ENCODE measurements around the gene PSMA8. TPM values are rescaled to one million over a fixed set of nuclear protein-coding genes. Genes with fewer than 3 reads are reported as not detected.

The PSMA8 gene
- polyA plus RNA-seq, 4 donors, result 0.15 TPM; not detected in 3

DNA sequence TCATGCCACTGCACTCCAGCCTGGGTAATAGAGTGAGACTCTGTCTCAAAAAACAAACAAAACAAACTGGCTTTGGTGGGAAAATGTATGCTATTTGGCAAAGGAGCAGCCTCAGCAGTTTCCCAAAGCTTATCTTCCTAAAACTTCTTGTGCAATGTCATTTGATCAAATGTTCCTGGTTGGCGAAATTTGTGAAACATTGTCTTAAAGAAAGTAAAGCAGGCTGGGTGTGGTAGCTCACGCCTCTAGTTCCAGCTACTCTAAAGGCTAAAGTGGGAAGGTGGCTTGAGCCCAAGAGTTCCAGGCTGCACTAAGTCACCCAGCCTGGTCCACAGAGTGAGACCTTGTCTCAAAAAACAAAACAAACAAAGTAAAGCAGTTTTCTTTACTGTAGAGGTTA is 75.3 kb downstream of the PSMA8 start:
- FAIRE-seq (no peak), DNase-seq (no peak)
- H3K9me3 ChIP-seq (ENCODE audit: control insufficient read depth in 2 of 2, insufficient read depth in 1 of 2, low read depth in 1 of 2, low read length in 1 of 2), result no peaks in the 10 kb centered on the region
- no peak overlapping the region for H3K4me3 ChIP-seq (ENCODE audit: low read depth in 1 of 3, low read length in 3 of 3)
- 52 to 75% (median 62%) methylated on average over 2 of the region's 2 CpGs for WGBS, 3 donors
- H3K4me1 ChIP-seq (ENCODE audit: control insufficient read depth in 3 of 3, insufficient read depth in 2 of 3, low read depth in 1 of 3, low read length in 2 of 3), result no peaks in the 10 kb centered on the region
- H3K27me3 ChIP-seq (ENCODE audit: control insufficient read depth in 3 of 3, insufficient read depth in 3 of 3, low read length in 3 of 3), result no peaks in the 10 kb centered on the region
- H3K36me3 ChIP-seq (ENCODE audit: control insufficient read depth in 3 of 3, insufficient read depth in 2 of 3, low read depth in 1 of 3, low read length in 3 of 3), result no peaks in the 10 kb centered on the region
- no peak overlapping the region for H3K27ac ChIP-seq (ENCODE audit: low read depth in 1 of 3, low read length in 2 of 3)

DNA sequence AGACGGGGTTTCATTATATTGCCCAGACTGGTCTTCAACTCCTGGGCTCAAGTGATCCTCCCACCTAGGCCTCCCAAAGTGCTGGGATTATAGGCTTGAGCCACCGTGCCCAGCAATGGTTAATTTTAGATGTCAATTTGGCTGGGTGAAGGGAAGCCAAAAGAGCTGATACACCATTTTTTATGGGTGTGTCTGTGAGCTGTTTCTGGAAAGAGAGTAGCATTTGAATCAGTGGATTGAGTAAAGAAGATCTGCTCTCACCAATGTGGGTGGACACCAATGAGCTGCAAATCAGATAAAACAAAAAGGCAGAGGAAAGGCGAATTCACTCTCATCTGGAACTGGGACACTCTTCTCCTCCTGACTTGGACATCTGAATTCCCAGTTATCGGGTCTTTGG is 76.5 kb downstream of the PSMA8 start:
- DNase-seq, result no peak
- Histone ChIP-seq H3K4me1 (ENCODE audit: control insufficient read depth in 3 of 3, insufficient read depth in 2 of 3, low read depth in 1 of 3, low read length in 2 of 3) (no peaks in the 10 kb centered on the region), H3K36me3 (ENCODE audit: control insufficient read depth in 3 of 3, insufficient read depth in 2 of 3, low read depth in 1 of 3, low read length in 3 of 3) (no peaks in the 10 kb centered on the region), H3K9me3 (ENCODE audit: control insufficient read depth in 2 of 2, insufficient read depth in 1 of 2, low read depth in 1 of 2, low read length in 1 of 2) (no peaks in the 10 kb centered on the region), H3K4me3 (ENCODE audit: low read depth in 1 of 3, low read length in 3 of 3) (no peak overlapping the region), H3K27me3 (ENCODE audit: control insufficient read depth in 3 of 3, insufficient read depth in 3 of 3, low read length in 3 of 3) (no peaks in the 10 kb centered on the region), H3K27ac (ENCODE audit: low read depth in 1 of 3, low read length in 2 of 3) (no peak overlapping the region)
- no peak for FAIRE-seq
- WGBS, 3 donors, result 89 to 91% (median 91%) methylated on average over 4 of the region's 4 CpGs

DNA sequence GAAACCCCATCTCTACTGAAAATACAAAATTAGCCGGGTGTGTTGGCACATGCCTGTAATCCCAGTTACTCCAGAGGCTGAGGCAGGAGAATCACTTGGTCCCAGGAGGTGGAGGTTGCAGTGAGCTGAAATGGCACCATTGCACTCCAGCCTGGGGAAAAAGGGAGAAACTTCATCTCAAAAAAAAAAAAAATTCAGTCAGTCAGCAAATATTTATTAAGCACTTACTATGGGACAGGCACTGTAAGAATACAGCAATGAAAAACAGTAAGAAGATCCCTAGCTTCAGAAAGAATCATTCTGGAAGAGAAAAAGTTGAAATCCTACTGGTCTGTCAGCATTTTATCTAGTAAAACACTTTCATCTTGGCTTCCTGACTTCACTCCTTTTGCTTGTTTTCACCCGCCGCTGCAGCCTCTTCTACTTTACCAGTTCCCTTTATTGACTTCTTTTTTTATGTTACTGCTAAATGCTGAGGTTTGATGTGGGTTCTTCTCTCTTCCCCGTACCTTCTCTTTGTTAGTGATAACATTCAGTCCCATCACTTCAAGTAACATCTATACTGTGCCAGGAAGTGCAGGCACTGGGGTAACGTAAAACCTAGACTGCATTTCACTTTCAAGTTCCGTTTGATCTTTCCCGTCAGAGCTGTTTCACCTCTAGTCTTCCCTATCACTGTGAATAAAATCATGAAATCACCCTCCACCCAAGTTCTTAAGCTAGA is 81.7 kb downstream of the PSMA8 start:
- FAIRE-seq, result no peak
- 39 to 49% (median 43%) methylated on average over 7 of the region's 7 CpGs for WGBS, 3 donors

DNA sequence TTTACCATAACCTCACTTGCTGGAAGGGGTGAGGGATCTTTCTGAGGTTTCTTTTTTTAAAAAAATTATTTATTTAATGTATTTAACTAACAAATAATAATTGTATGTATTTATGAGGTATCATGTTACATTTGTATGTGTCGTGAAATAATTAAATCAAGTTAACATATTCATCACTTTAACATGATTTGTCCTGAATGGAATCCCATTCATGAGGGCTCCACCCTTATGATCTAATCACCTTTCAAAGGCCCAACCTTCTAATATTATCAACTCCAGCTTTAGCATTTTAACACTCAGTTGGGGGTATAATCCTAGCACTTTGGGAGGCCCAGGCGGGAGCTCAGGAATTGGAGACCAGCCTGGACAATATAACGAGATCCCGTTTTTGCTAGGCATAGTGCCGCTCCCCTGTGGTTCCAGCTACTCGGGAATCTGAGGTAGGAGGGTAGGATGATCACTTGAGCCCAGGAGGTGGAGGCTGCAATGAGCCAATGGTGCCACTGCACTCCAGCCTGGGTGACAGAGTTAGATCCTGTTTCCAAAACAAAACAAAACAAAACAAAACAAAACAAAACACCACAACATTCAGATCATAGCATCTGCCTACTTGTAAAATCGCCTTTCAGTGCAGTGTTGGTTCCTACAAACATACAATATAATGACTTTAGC is 91.5 kb downstream of the PSMA8 start:
- H3K36me3 ChIP-seq (ENCODE audit: control insufficient read depth in 3 of 3, insufficient read depth in 2 of 3, low read depth in 1 of 3, low read length in 3 of 3), result no peaks in the 10 kb centered on the region
- peaks cover 0 to 6% (median 0%) of the 10 kb centered on the region in 3 donors for H3K4me1 ChIP-seq (ENCODE audit: control insufficient read depth in 3 of 3, insufficient read depth in 2 of 3, low read depth in 1 of 3, low read length in 2 of 3)
- no peak for FAIRE-seq
- 76 to 81% (median 78%) methylated on average over 7 of the region's 7 CpGs for WGBS, 3 donors
- H3K4me3 ChIP-seq (ENCODE audit: low read depth in 1 of 3, low read length in 3 of 3), result no peak overlapping the region
- H3K9me3 ChIP-seq (ENCODE audit: control insufficient read depth in 2 of 2, insufficient read depth in 1 of 2, low read depth in 1 of 2, low read length in 1 of 2), result no peaks in the 10 kb centered on the region
- H3K27ac ChIP-seq (ENCODE audit: low read depth in 1 of 3, low read length in 2 of 3), result no peak overlapping the region
- DNase-seq, result no peak
- H3K27me3 ChIP-seq (ENCODE audit: control insufficient read depth in 3 of 3, insufficient read depth in 3 of 3, low read length in 3 of 3), result peaks cover 0 to 4% (median 0%) of the 10 kb centered on the region in 3 donors

More for the DNA sequence above, 81.7 kb downstream of the PSMA8 start:
- H3K4me3 ChIP-seq (ENCODE audit: low read depth in 1 of 3, low read length in 3 of 3), result no peak overlapping the region
- no peaks in the 10 kb centered on the region for H3K9me3 ChIP-seq (ENCODE audit: control insufficient read depth in 2 of 2, insufficient read depth in 1 of 2, low read depth in 1 of 2, low read length in 1 of 2)
- H3K36me3 ChIP-seq (ENCODE audit: control insufficient read depth in 3 of 3, insufficient read depth in 2 of 3, low read depth in 1 of 3, low read length in 3 of 3), result no peaks in the 10 kb centered on the region
- no peak overlapping the region for H3K27ac ChIP-seq (ENCODE audit: low read depth in 1 of 3, low read length in 2 of 3)
- DNase-seq, result no peak
- no peaks in the 10 kb centered on the region for H3K27me3 ChIP-seq (ENCODE audit: control insufficient read depth in 3 of 3, insufficient read depth in 3 of 3, low read length in 3 of 3)
- H3K4me1 ChIP-seq (ENCODE audit: control insufficient read depth in 3 of 3, insufficient read depth in 2 of 3, low read depth in 1 of 3, low read length in 2 of 3), result no peaks in the 10 kb centered on the region

DNA sequence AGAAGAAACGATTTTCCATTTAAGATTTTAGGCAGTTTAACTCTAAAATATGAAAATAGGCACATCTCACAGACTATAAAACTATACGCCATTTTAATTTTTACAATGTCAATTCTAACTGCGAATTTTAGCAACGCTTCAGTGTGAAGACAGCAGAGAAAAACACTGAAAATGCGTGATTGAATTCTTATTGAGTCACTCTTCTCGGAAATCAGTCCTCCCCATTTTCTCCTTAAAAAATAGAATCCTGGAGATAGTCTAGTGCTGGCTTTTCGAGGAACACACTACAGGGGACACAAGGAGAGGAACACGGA is 92.2 kb downstream of the PSMA8 start:
- H3K9me3 ChIP-seq (ENCODE audit: control insufficient read depth in 2 of 2, insufficient read depth in 1 of 2, low read depth in 1 of 2, low read length in 1 of 2), result no peaks in the 10 kb centered on the region
- no peaks in the 10 kb centered on the region for H3K36me3 ChIP-seq (ENCODE audit: control insufficient read depth in 3 of 3, insufficient read depth in 2 of 3, low read depth in 1 of 3, low read length in 3 of 3)
- no peak for DNase-seq
- peaks cover 0 to 6% (median 0%) of the 10 kb centered on the region in 3 donors for H3K4me1 ChIP-seq (ENCODE audit: control insufficient read depth in 3 of 3, insufficient read depth in 2 of 3, low read depth in 1 of 3, low read length in 2 of 3)
- H3K27me3 ChIP-seq (ENCODE audit: control insufficient read depth in 3 of 3, insufficient read depth in 3 of 3, low read length in 3 of 3), result peaks cover 0 to 4% (median 0%) of the 10 kb centered on the region in 3 donors
- 5 to 15% (median 10%) methylated on average over 8 of the region's 8 CpGs for WGBS, 3 donors
- H3K27ac ChIP-seq (ENCODE audit: low read depth in 1 of 3, low read length in 2 of 3), result peak overlapping the region in 1 of 3 donors; percentile 77
- peak overlapping the region; percentile 31 to 69 (median 57) for H3K4me3 ChIP-seq (ENCODE audit: low read depth in 1 of 3, low read length in 3 of 3)
- no peak for FAIRE-seq

DNA sequence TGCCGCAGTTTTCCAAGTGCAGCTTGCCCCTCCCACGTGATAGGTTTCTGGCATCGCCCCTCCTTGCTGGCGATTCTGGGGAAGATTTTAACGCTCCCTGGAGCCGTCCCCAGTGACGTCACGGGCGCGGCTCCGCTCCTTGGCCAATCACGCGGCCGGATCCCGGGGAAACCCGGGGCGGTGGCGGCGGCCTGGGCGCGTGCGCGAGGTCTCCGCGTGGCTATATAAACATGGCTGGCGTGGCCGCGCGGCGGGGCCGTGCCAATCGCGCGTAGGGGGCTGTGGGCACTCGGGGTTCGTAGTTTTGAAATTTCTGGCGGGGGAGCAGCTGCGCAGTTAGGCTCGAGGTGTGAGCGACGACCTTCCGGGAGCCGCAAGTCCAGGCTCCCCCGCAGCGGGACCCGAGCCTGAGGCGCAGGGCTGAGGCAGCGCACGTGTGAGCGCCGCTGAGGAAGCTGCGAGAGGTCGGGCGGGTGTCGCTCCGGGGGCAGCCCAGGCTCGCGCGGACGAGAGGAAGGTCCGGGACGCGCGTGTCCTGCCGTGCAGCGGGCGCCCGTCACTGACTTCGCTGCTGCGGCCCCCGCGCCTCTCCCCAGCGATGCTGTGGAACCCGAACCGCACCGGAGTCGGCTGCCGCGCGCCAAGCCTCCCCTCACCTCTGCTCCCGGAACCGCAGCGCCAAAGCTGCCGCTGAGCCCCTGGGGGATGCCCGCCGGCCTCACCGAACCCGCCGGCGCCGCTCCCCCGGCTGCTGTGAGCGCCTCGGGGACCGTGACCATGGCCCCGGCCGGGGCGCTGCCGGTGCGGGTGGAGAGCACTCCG is 92.8 kb downstream of the PSMA8 start, which contains the start of gene TAF4B:
TAF4B (plus strand) TSS at position 217 of the 822 bp plus-strand sequence; CDS start at position 706, 489 bp downstream.
- 0% methylated on average over 81 to 101 of the region's 101 CpGs for WGBS, 3 donors
- Histone ChIP-seq H3K27ac (ENCODE audit: low read depth in 1 of 3, low read length in 2 of 3) (peak within 1 kb of the TSS in 2 of 3 donors; percentile 54 to 77), H3K4me1 (ENCODE audit: control insufficient read depth in 3 of 3, insufficient read depth in 2 of 3, low read depth in 1 of 3, low read length in 2 of 3) (peaks cover 0 to 6% (median 0%) of the 10 kb centered on the region in 3 donors), H3K9me3 (ENCODE audit: control insufficient read depth in 2 of 2, insufficient read depth in 1 of 2, low read depth in 1 of 2, low read length in 1 of 2) (no peaks in the 10 kb centered on the region), H3K27me3 (ENCODE audit: control insufficient read depth in 3 of 3, insufficient read depth in 3 of 3, low read length in 3 of 3) (peaks cover 0 to 4% (median 0%) of the 10 kb centered on the region in 3 donors), H3K36me3 (ENCODE audit: control insufficient read depth in 3 of 3, insufficient read depth in 2 of 3, low read depth in 1 of 3, low read length in 3 of 3) (no peaks in the 10 kb centered on the region), H3K4me3 (ENCODE audit: low read depth in 1 of 3, low read length in 3 of 3) (peak within 1 kb of the TSS; percentile 57 to 82 (median 69))
- DNase-seq (peak; percentile 85 to 96), FAIRE-seq (no peak)

DNA sequence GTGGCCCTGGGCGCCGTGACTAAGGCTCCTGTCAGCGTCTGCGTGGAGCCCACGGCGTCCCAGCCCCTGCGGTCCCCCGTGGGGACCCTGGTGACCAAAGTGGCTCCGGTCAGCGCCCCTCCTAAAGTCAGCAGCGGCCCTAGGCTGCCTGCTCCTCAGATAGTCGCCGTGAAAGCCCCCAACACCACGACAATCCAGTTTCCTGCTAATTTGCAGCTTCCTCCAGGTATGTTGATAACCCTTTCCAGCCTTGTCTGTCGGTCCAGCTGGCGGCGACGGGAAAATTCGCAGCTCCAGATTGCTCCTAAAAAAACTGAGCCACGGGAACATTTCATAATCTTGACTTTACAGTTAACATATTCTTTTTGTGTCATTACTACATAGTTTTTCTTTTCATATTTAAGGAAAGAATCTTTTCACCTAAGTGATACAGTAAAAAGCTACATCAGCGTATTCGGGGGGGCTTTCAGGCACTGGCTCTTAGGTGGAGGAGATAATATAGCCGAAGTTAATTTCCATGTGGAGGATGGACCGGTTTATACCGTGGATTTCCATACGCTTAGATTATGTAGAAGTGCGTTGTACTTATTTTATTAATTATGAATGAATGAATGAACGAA is 93.5 kb downstream of the PSMA8 start:
- Histone ChIP-seq H3K36me3 (ENCODE audit: control insufficient read depth in 3 of 3, insufficient read depth in 2 of 3, low read depth in 1 of 3, low read length in 3 of 3) (no peaks in the 10 kb centered on the region), H3K4me3 (ENCODE audit: low read depth in 1 of 3, low read length in 3 of 3) (peak overlapping the region; percentile 57 to 82 (median 69)), H3K27me3 (ENCODE audit: control insufficient read depth in 3 of 3, insufficient read depth in 3 of 3, low read length in 3 of 3) (peaks cover 0 to 4% (median 0%) of the 10 kb centered on the region in 3 donors), H3K4me1 (ENCODE audit: control insufficient read depth in 3 of 3, insufficient read depth in 2 of 3, low read depth in 1 of 3, low read length in 2 of 3) (peaks cover 0 to 6% (median 0%) of the 10 kb centered on the region in 3 donors), H3K9me3 (ENCODE audit: control insufficient read depth in 2 of 2, insufficient read depth in 1 of 2, low read depth in 1 of 2, low read length in 1 of 2) (peaks cover 0 to 3% of the 10 kb centered on the region in 2 donors), H3K27ac (ENCODE audit: low read depth in 1 of 3, low read length in 2 of 3) (peak overlapping the region in 1 of 3 donors; percentile 77)
- FAIRE-seq (no peak), DNase-seq (no peak)
- WGBS, 3 donors, result 12 to 15% (median 13%) methylated on average over 26 to 28 of the region's 28 CpGs

All from small intestine (tissue), 7 donors.